GM21576 (cell line): ENCODE data around the gene BCLAF3.

Experiments
- ATAC-seq: cut with Tn5 transposase; IDR thresholded peaks from one replicate; pipeline ENCODE4 v1.9.1; 2021; ENCODE audit warnings: mild to moderate bottlenecking, moderate library complexity; ENCODE audit not compliant: unreplicated experiment

The BCLAF3 gene

GRCh38 chrX:19972984-19973383 is 17.9 kb downstream of the BCLAF3 start:
- ATAC-seq: no peak

DNA sequence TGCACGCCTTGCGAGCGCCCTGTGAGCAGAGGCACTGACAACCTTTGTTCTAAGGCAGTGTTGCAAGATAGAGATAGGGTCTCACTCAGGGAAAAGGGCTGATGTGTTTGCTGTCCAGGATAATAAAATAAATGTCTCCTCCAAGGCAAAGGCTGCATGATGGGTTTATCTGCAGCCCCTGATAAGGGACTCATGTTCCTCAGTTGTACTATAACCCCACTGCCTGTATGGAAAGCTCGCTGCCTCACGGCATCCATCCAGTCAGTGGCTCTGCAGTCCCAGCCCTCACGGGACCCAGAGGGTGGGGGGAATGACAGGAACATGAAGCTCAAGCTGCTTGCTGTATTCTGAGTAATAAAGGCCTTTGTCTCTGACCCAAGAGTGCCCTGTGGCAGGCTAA is 22.6 kb downstream of the BCLAF3 start:
- ATAC-seq: no peak

GRCh38 chrX:19966056-19966455 is 24.8 kb downstream of the BCLAF3 start:
- no peak for ATAC-seq

DNA sequence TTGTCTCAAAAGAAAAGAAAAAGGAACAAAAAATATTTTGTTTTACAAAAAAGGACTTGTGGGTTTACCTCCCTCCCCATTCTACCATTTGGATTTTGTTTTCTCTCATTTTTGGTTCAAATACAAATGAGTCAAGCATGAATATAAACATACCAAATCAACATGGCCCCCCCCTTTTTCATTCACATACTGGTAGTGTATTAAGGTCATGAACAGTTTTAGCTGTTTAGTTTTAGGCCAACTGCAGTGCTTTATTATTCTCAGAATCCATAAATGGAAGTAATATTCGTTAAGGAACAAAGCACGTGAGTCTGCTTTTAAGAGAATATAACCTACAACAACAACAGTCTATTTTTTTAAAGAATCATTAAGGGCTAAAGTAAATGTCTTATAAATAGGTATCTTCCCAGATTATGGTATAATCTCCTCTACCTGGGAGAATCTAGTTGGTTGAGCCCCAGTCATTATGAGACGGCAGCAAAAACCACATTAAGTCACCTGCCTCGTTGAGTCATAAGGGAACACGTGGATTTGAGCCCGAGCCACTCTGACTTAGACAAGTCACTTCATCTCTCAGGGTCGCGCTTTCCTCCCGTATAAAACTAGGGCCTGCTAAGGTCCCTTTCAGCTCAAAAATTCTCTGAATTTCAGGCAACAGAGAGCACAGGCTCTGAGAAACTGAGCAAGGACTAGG is 26.7 kb downstream of the BCLAF3 start:
- ATAC-seq: peak; percentile 78

DNA sequence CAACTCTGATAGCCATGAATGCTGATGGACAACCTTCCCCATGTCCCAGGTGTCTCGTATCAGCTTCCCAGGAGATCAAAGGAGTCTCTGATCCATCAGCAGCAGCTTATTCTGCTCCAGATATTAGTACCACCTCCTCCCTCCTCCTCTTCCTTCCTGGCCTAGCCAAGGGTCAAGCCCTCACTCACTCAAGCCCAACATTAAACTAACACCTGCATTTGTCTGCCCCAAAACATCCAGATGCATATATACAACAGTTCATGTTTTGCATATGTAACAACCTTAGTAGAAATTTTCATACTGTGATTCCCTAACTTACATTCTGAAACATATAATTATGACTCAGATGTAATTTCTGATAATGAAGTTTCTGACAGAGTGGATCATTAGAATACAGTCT is 29.9 kb downstream of the BCLAF3 start:
- no peak for ATAC-seq

- ATAC-seq: no peak
Measured at GRCh38 chrX:19958552-19959486, 32.0 kb downstream of the BCLAF3 start.

DNA sequence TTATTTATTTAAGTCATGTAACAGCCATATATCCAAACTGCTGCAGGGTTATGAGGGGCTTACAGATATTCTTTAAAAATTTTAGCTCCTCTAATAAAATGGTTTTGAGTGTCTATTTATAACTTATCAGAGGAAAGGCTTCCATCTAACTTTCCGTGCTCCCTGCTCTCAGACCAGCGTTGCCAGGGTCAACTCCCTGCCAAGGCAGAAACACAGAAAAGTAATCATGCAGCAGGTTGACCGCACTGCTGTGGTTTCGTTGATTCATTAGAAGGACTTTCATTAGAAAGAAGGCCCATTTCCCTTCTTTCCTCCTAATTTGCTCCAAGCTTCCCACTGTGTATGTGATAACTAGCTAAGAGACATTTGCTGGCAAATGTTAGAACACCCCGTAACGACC is 33.9 kb downstream of the BCLAF3 start:
- ATAC-seq: no peak

DNA sequence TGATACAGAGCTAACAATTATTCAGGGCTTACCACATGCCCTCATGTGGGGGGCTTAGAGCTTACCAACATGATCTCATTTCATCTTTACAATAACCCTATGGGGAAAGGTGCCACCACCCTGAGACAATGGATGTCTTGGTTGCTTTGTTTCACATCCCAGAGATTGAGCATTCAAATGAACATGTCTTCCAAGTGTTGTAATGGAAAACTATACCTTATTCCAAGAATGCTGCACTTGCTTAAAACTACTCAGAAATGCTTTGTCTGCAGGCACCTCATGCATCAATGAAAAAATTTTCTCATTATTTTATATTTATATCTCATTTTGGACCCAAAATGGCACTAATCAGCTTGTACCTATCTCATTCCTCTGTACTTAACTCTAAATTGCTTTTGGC is 34.6 kb downstream of the BCLAF3 start:
- ATAC-seq: no peak

DNA sequence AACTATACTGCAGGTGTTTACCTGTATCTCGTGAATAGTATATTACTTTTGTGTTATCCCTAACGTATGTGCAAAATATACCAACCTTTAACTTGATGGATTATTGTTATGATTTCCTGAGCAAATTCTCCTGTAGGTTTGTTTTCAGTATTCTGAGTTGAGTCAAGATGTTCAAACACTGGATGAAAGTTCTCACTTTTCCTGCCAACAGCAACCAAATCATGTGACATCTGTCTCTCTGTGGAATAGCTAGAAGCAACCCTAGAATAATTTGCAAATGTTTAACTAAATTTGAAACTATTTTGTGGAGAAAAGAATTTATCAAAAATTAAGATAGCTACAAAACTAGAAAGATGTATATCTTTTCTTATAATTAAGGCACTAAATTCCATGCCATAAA is 35.6 kb downstream of the BCLAF3 start:
- ATAC-seq: no peak

DNA sequence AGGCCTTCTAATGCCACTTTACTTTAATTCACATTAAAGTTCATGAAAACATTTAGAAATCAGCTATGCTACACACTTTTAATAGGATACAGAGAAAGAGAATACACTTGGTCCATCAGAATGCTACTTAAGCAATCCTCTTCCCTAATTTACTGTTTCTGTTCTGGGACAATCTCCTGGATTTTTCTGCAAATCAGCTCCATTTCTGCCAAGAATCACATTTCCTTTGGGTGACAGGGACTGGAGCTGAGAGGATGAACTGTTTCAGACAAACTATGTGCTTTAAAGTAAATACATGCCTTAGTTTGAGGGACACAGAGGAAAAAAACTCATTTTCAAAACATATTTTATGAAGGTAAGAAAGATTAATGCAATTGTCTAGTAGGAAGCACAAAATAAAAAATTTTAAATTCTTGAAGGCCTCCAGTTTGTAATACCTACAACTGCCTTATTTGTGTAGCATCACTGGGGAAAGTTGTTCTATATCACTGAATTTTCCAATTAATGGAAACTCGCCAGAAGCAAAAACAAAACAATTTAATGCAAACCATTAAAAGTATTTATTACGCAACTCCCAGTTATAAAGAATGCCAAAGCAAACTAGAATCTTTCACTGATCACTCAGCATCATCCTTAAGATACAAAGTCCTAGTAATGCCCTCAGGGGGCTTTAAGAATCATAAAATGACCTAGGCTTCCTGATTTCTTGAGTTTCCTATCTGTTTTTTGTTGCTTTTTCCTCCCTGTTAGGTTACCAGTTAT is 36.3 kb downstream of the BCLAF3 start:
- no peak for ATAC-seq

- no peak for ATAC-seq
Measured at GRCh38 chrX:19953145-19953544, 37.7 kb downstream of the BCLAF3 start.

DNA sequence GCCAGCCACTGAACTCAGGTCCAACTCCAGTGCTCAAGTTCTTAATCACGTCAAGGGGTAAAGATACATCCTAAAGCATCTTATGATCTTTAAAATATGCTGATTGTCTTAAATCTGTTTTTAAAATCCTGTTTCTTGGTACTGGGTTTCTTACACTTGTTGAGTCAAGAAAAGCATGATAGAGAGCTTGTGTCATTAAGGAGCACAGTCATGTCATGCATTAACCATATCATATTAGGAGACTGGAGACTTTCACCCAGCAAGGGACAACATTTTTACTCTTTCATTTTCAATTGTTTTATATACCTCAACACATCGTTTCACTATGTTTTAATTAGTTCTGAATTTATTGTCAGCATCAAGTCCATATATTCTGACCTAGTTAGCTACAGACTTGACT is 41.5 kb downstream of the BCLAF3 start:
- no peak for ATAC-seq

GRCh38 chrX:19947612-19948011 is 43.2 kb downstream of the BCLAF3 start:
- no peak for ATAC-seq
